Activated T-helper 1 cell treated with Interleukin-2 at 50 U/mL for 16 hours (primary cell): ENCODE data around the gene MIB1.

Experiments
- DNase-seq: peaks from one replicate; pipeline ENCODE4 v3.0.0-alpha.2; 2020; ENCODE audit warnings: low read depth

MIB1 gene

GRCh38 chr18:21894619-21895367 is 154.2 kb downstream of the MIB1 start:
- no peak for DNase-seq

- DNase-seq = no peak
These were observed 156.2 kb downstream of the MIB1 start for GRCh38 chr18:21896732-21897336.

- DNase-seq = no peak
These were observed 157.2 kb downstream of the MIB1 start for GRCh38 chr18:21897811-21898210.

GRCh38 chr18:21900605-21901352 is 160.2 kb downstream of the MIB1 start:
- no peak for DNase-seq

- no peak for DNase-seq
These were observed 160.9 kb downstream of the MIB1 start for GRCh38 chr18:21901423-21901945.

GRCh38 chr18:21903709-21904108 is 163.1 kb downstream of the MIB1 start:
- DNase-seq = no peak

- no peak for DNase-seq
These were observed 164.3 kb downstream of the MIB1 start for GRCh38 chr18:21904856-21905255.

GRCh38 chr18:21907451-21907850 is 166.9 kb downstream of the MIB1 start:
- DNase-seq = no peak

- DNase-seq = no peak
These were observed 168.1 kb downstream of the MIB1 start for GRCh38 chr18:21908711-21909110.

- no peak for DNase-seq
These were observed 170.3 kb downstream of the MIB1 start for GRCh38 chr18:21910906-21911305.

GRCh38 chr18:21911551-21911950 is 171.0 kb downstream of the MIB1 start:
- DNase-seq = no peak

GRCh38 chr18:21912339-21913239 is 172.0 kb downstream of the MIB1 start:
- DNase-seq = no peak

- no peak for DNase-seq
These were observed 174.2 kb downstream of the MIB1 start for GRCh38 chr18:21914739-21915319.

- DNase-seq = no peak
These were observed 175.0 kb downstream of the MIB1 start for GRCh38 chr18:21915546-21915945.

GRCh38 chr18:21916594-21916993 is 176.0 kb downstream of the MIB1 start:
- no peak for DNase-seq

- DNase-seq = no peak
These were observed 178.1 kb downstream of the MIB1 start for GRCh38 chr18:21918693-21919092.
